GM12875 (cell line): ENCODE results near the gene TTC21A.

ENCODE experiments used
- H3K4me3 ChIP-seq: one replicate; pipeline ENCODE4 v1.5.1; 2011; ENCODE audit warnings: low read depth, low read length, control low read depth
- CTCF ChIP-seq: IDR thresholded peaks from 2 replicates; pipeline ENCODE4 v1.5.1; 2011; ENCODE audit warnings: low read depth, mild to moderate bottlenecking, control low read depth, inconsistent platforms, low read length, moderate library complexity, borderline replicate concordance; ENCODE audit not compliant: insufficient read depth

Gene TTC21A

GRCh38 chr3:39186692-39187151 lies 79.2 kb downstream of the TTC21A start:
- no peak overlapping the region for H3K4me3 ChIP-seq
- TF ChIP-seq CTCF: no peak

- no peak for TF ChIP-seq CTCF
- H3K4me3 ChIP-seq: no peak overlapping the region
Observed at GRCh38 chr3:39187372-39188155, 80.1 kb downstream of the TTC21A start.
